LNCaP clone FGC (cell line): ENCODE measurements around the gene ZSWIM1.
"Not testable (repeated sequence)": the region's sequence is repeated elsewhere in the genome, so short reads cannot be mapped to it uniquely, and the experiment has no call there.

ENCODE experiments used
- DNase-seq: peaks from one replicate; pipeline ENCODE4 v3.0.0-alpha.2; 2011; ENCODE audit warnings: low read depth
- H3K4me3 ChIP-seq: 2 replicates; pipeline ENCODE4 v1.5.1; 2011; ENCODE audit warnings: mild to moderate bottlenecking, low read depth, low read length, control low read depth
- CTCF ChIP-seq: IDR thresholded peaks from 2 replicates; pipeline ENCODE4 v1.5.1; 2012; ENCODE audit warnings: mild to moderate bottlenecking; ENCODE audit not compliant: control insufficient read depth, insufficient read depth; ENCODE audit errors: extremely low read depth

ZSWIM1 gene

GRCh38 chr20:45921337-45922189 is 40.5 kb downstream of the ZSWIM1 start:
- DNase-seq = no peak
- H3K4me3 ChIP-seq = no peak overlapping the region
- no peak for TF ChIP-seq CTCF

- no peak for DNase-seq
- H3K4me3 ChIP-seq = no peak overlapping the region
- TF ChIP-seq CTCF = no peak
Observed at GRCh38 chr20:45924391-45925261, 43.6 kb downstream of the ZSWIM1 start.

GRCh38 chr20:45925821-45926506 is 44.9 kb downstream of the ZSWIM1 start:
- TF ChIP-seq CTCF = no peak
- no peak overlapping the region for H3K4me3 ChIP-seq
- DNase-seq = no peak

GRCh38 chr20:45926731-45927070 is 45.7 kb downstream of the ZSWIM1 start:
- DNase-seq = no peak
- no peak for TF ChIP-seq CTCF
- H3K4me3 ChIP-seq = no peak overlapping the region

GRCh38 chr20:45927071-45927878 is 46.2 kb downstream of the ZSWIM1 start:
- no peak for TF ChIP-seq CTCF
- no peak for DNase-seq
- H3K4me3 ChIP-seq = no peak overlapping the region

- DNase-seq, H3K4me3 ChIP-seq: not testable (repeated sequence)
Observed at GRCh38 chr20:45931680-45932079, 50.7 kb downstream of the ZSWIM1 start.
